ENCODE measurements around the gene MIPEP. TPM values are rescaled to one million over a fixed set of nuclear protein-coding genes. Genes with fewer than 3 reads are reported as not detected.

MIPEP gene
- total RNA-seq, 4 donors from 2014 or later: 12.1 to 20.3 (median 16.0) TPM

DNA sequence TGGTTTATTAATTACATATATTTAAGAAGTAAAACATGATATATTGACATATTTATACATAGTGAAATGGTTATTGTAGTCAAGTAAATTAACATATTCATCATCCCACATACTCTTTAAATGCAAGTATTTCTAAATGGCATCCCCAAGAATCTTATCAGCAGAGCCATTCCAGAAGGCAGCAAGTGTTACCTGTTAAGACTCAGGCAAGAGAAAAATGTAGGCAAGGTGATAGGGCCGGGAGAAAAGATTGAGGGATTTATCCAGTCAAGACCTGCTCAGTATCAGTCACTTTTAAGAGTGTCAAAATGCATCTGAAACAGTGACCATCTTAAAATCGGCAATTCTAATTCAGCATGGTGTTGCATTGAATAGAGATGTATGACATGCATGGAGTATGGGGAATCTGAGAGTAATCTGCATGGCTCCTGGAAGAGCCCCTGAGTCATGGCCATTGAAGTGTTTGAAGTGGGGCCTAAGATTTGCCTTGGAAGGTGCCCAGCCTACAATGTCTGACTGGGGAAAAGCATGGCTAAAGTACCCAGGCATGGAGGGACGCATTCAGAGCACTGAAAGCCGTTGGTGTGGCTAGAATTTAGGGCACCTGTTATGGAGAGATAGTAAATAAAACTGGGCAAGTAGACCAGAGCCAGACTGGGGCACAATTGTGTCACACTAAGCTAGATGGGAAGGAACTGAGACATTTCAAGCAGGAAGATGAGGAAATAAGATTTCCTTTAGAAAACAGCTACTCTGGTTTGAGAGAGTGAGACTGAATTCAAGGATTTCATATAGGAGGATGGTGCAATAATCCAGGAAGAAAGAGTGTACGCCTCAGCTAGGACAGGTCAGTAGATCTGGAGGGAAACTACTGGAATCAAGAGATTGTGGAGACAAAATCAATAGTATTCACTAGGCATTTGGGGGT lies 33.1 kb upstream of the MIPEP start:
- H3K4me1 ChIP-seq: no peaks in the 10 kb centered on the region
- no peak overlapping the region for H3K27ac ChIP-seq (replicated peaks in 1 of 4)
- no peak overlapping the region for H3K4me3 ChIP-seq
- intact Hi-C loops (cut with DNase I): loop anchor here (5.0 kb wide), 1 partner anchor 305 kb away; no protein-coding TSS in a partner anchor
- 82% methylated on average over 5 of the region's 5 CpGs for WGBS
- no peak for DNase-seq (ENCODE audit: extremely low spot score)
- no peaks in the 10 kb centered on the region for H3K36me3 ChIP-seq
- no peaks in the 10 kb centered on the region for H3K9me3 ChIP-seq
- H3K27me3 ChIP-seq: no peaks in the 10 kb centered on the region
- TF ChIP-seq EP300 (IDR thresholded peaks at IDR 0.05) (no peak), POLR2A (IDR thresholded peaks at IDR 0.05; ENCODE audit: low read depth) (no peak), POLR2AphosphoS5 (IDR thresholded peaks at IDR 0.05) (no peak)
- TF ChIP-seq, protein P1, sequence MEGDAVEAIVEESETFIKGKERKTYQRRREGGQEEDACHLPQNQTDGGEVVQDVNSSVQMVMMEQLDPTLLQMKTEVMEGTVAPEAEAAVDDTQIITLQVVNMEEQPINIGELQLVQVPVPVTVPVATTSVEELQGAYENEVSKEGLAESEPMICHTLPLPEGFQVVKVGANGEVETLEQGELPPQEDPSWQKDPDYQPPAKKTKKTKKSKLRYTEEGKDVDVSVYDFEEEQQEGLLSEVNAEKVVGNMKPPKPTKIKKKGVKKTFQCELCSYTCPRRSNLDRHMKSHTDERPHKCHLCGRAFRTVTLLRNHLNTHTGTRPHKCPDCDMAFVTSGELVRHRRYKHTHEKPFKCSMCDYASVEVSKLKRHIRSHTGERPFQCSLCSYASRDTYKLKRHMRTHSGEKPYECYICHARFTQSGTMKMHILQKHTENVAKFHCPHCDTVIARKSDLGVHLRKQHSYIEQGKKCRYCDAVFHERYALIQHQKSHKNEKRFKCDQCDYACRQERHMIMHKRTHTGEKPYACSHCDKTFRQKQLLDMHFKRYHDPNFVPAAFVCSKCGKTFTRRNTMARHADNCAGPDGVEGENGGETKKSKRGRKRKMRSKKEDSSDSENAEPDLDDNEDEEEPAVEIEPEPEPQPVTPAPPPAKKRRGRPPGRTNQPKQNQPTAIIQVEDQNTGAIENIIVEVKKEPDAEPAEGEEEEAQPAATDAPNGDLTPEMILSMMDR (IDR thresholded peaks at IDR 0.05): no peak

DNA sequence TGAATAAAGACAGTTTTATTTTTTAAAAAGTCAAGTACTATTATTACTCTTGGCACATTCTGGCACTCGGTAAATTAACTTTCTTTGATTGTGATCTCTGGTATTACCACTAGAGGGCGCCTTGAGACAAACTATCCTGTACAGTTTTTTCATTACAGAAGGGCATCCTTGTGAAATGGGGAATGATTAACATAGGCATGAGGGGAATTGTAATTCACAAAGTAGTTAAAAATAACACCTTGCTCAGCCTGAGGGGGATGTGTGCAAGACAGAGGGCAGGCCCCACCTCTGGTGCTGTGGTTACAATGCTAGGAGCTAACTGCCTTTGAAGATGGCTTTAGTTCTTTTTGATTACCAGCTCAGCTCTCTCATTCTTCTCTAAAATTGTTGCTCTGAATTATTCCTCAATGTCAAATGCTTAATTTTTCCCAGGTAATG lies 32.3 kb upstream of the MIPEP start:
- TF ChIP-seq, protein P1 (IDR thresholded peaks at IDR 0.05): peak; percentile 39 to 59 (median 57)
- no peak for TF ChIP-seq EP300 (IDR thresholded peaks at IDR 0.05)
- Histone ChIP-seq H3K27ac (replicated peaks in 1 of 4) (no peak overlapping the region), H3K27me3 (no peaks in the 10 kb centered on the region), H3K36me3 (no peaks in the 10 kb centered on the region), H3K4me3 (no peak overlapping the region), H3K4me1 (no peaks in the 10 kb centered on the region), H3K9me3 (no peaks in the 10 kb centered on the region)
- 27% methylated on average over 2 of the region's 2 CpGs for WGBS
- intact Hi-C loops (cut with DNase I): loop anchor here (5.0 kb wide), 1 partner anchor 306 kb away; no protein-coding TSS in a partner anchor
- no peak for DNase-seq (ENCODE audit: extremely low spot score)

DNA sequence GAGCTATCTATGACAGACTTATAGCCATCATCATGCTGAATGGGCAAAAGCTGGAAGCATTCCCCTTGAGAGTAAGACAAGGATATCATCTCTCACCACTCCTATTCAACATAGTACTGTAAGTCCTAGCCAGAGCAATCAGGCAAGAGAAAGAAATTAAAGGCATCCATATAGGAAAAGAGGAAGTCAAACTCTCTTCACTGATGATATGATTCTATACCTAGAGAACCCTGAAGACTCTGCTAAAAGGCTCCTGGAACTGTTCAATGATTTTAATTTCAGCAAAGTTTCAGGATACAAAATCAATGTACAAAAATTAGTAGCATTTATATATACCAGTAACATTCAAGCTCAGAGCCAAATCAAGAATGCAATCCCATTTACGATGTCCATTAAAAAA lies 29.8 kb upstream of the MIPEP start:
- 91% methylated on average over 1 of the region's 1 CpG for WGBS
- intact Hi-C loops (cut with DNase I): no loop called here
- DNase-seq (ENCODE audit: extremely low spot score): no peak
- Histone ChIP-seq H3K36me3 (no peaks in the 10 kb centered on the region), H3K4me1 (no peaks in the 10 kb centered on the region), H3K27me3 (peaks cover 0 to 8% (median 0%) of the 10 kb centered on the region in 4 donors), H3K9me3 (no peaks in the 10 kb centered on the region), H3K27ac (replicated peaks in 1 of 4) (no peak overlapping the region), H3K4me3 (no peak overlapping the region)
- no peak for TF ChIP-seq POLR2AphosphoS5 (IDR thresholded peaks at IDR 0.05)
- TF ChIP-seq EP300 (IDR thresholded peaks at IDR 0.05): no peak
- TF ChIP-seq, protein P1 (IDR thresholded peaks at IDR 0.05): no peak
- no peak for TF ChIP-seq POLR2A (IDR thresholded peaks at IDR 0.05; ENCODE audit: low read depth)

DNA sequence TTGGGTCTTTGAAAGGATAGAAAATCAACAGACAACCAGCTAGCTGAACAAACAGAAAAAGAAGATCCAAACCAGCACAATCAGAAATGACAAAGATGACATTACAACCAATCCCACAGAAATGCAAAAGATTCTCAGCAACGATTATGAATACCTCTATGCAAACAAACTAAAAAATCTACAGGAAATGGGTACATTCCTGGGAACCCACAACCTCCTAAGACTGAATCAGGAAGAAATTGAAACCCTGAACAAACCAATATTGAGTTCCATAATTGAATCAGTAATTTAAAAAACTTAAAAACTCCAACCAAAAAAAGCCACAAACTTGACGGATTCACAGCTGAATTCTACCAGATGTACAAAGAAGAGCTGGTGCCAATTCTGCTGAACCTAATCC lies 29.0 kb upstream of the MIPEP start:
- Histone ChIP-seq H3K9me3 (no peaks in the 10 kb centered on the region), H3K4me3 (no peak overlapping the region), H3K27me3 (peaks cover 0 to 8% (median 0%) of the 10 kb centered on the region in 4 donors), H3K36me3 (no peaks in the 10 kb centered on the region), H3K27ac (replicated peaks in 1 of 4) (no peak overlapping the region), H3K4me1 (no peaks in the 10 kb centered on the region)
- intact Hi-C loops (cut with DNase I): no loop called here
- 77% methylated on average over 2 of the region's 2 CpGs for WGBS
- TF ChIP-seq EP300 (IDR thresholded peaks at IDR 0.05): no peak
- TF ChIP-seq, protein P1 (IDR thresholded peaks at IDR 0.05): no peak
- TF ChIP-seq POLR2AphosphoS5 (IDR thresholded peaks at IDR 0.05): no peak
- TF ChIP-seq POLR2A (IDR thresholded peaks at IDR 0.05; ENCODE audit: low read depth): no peak
- DNase-seq (ENCODE audit: extremely low spot score): no peak
